AG20443 (cell line): Measurements from ENCODE around the gene RNASEH1.

ENCODE experiments used
- DNase-seq: peaks from one replicate; pipeline ENCODE4 v3.0.0; 2012; ENCODE audit warnings: low spot score, mixed read lengths

Gene RNASEH1

GRCh38 chr2:3547915-3548314, 10.2 kb downstream of the RNASEH1 start:
- no peak for DNase-seq

- DNase-seq: no peak
Measured at GRCh38 chr2:3545788-3546478, 12.2 kb downstream of the RNASEH1 start.

GRCh38 chr2:3543023-3543683, 15.0 kb downstream of the RNASEH1 start:
- no peak for DNase-seq

GRCh38 chr2:3542107-3542506, 16.0 kb downstream of the RNASEH1 start:
- no peak for DNase-seq

- no peak for DNase-seq
Measured at GRCh38 chr2:3539836-3540235, 18.3 kb downstream of the RNASEH1 start.

GRCh38 chr2:3536682-3537632, 21.2 kb downstream of the RNASEH1 start:
- peak; percentile 74 for DNase-seq

GRCh38 chr2:3535794-3536681, 22.1 kb downstream of the RNASEH1 start:
- peak; percentile 91 for DNase-seq

GRCh38 chr2:3535467-3535793, 22.7 kb downstream of the RNASEH1 start:
- DNase-seq: no peak

- DNase-seq: no peak
Measured at GRCh38 chr2:3534251-3534814, 23.8 kb downstream of the RNASEH1 start.

GRCh38 chr2:3533836-3534235, 24.3 kb downstream of the RNASEH1 start:
- no peak for DNase-seq

GRCh38 chr2:3532941-3533340, 25.2 kb downstream of the RNASEH1 start:
- DNase-seq: no peak

- DNase-seq: no peak
Measured at GRCh38 chr2:3529316-3530025, 28.7 kb downstream of the RNASEH1 start.

- no peak for DNase-seq
Measured at GRCh38 chr2:3527886-3528785, 30.0 kb downstream of the RNASEH1 start.

- DNase-seq: no peak
Measured at GRCh38 chr2:3526871-3527270, 31.3 kb downstream of the RNASEH1 start.

- DNase-seq: peak; percentile 55
Measured at GRCh38 chr2:3523551-3524041, 34.5 kb downstream of the RNASEH1 start.

- peak; percentile 28 for DNase-seq
Measured at GRCh38 chr2:3522961-3523421, 35.1 kb downstream of the RNASEH1 start.

- DNase-seq: no peak
Measured at GRCh38 chr2:3520591-3520990, 37.5 kb downstream of the RNASEH1 start.

GRCh38 chr2:3519255-3520205, 38.6 kb downstream of the RNASEH1 start, which contains the start of gene ADI1:
Gene ADI1, minus strand, starts transcription at chr2:3519531. Its CDS starts 44 bp downstream, at chr2:3519487.
- DNase-seq: peak; percentile 86
